ENCODE data around the gene CCDC134.
"Not testable (repeated sequence)": the region's sequence is repeated elsewhere in the genome, so short reads cannot be mapped to it uniquely, and the experiment has no call there.

Gene CCDC134

DNA sequence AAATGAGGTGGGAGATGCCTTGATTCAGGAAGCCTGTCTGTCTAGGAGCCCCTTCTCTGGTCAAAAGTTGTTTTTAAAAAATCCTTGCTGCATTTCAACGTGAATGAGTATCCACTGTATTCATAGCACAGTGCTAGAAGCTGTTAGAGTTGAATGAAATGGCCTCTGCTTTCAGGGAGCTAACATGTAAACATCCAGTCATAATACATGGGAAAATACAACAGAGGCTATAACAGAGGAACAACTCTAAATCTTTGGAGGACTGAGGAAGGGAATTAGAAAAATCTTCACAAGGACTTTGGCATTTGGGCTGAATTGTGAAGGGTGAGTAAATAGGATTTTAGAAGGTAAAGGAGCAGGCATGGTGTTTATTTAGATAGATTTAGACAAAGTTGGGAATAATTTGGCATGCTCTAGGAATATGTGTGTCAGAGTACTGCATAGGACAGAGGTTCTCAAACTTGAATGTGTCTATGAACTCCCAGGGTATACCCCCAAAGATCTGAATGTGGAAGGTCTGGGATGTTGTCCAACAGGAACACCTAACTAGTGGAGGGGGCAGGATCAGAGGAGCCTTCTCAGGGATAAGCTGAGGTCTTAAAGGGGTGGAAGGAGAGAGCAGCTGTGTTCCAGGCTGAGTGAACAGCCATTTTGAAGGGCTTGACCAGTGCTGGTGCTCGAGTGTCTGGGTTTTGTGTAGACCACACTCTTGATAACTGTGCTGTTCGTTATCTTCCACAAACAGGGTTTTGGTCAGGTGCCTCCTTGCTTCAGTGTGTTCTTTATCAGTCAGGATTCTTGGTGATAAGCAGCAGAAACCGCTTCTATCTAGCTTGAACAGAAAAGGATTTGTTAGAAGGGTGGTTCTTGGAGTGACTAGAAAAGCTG, 45.1 kb downstream of the CCDC134 start:
- no peak for DNase-seq

DNA sequence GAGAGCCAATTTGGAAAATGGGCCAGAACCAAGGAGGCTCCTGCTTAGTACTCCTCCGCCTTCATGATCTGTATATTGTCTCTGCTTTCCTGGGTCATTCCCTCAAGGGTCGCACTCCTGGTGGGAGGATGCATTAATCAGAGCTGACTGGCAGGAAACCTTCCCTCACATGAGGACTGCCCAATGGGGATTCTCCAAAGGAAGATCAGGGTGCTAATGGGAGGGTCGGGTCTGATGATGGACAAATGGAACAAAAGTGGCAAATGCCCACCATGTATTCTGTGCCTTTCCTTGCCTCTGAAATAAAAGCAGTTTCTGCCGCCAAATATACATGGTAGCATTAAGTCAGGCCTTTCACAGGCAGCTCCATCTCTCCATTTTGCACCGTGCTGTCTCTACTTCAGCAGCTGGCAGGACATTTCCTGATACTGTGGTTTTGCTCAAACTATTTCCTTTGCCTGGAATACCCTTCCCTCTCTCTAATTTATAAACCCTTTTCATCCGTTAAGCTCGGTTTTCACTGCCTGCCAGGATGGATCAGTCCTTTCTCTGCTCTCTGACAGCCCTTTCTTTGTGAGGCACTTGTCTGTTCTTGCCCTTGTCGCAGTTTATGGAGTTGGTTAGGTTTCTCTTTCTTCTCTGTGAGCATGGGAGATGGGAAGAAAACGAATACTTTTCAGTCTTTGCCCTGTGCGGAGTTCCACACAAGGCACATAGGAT, 45.9 kb downstream of the CCDC134 start:
- no peak for DNase-seq

DNA sequence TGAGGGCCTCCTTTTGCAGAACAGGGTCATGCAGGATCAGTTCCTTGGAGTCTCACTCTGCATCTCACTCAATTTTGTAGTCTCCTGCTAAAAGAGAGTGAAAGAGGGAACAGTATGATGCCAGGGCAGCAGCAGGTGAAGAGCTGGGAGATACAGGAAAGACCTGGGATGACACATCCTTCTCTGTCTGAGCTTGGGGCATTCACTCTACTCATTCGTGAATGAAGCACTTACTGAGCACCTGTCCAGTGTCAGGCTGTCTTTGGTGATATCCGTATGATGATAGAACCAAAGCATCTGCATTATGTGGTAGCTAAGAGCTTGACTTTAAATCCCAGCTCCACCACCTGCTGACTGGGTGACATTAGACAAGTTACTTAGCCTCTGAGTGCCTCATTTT, 46.8 kb downstream of the CCDC134 start:
- DNase-seq, result no peak

DNA sequence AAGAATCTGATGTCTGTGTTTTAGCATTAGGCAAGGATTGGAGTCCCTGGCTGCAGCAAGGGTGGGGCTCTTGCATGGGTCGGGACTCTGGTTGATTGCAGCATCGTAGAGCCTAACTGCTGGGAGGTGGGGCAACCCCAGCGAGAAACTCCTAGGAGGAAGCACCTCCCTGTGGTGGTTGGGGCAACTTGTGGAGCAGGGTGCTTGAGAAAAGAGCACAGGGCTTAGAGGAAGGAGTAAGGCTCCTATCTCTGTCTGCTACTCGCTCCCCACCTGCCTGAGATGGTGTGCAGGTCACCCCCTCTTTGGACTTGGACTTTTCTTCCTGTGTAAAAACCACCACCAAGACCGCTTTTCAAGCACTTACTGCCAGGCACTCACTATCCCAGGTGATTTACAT, 48.0 kb downstream of the CCDC134 start:
- DNase-seq, result no peak

DNA sequence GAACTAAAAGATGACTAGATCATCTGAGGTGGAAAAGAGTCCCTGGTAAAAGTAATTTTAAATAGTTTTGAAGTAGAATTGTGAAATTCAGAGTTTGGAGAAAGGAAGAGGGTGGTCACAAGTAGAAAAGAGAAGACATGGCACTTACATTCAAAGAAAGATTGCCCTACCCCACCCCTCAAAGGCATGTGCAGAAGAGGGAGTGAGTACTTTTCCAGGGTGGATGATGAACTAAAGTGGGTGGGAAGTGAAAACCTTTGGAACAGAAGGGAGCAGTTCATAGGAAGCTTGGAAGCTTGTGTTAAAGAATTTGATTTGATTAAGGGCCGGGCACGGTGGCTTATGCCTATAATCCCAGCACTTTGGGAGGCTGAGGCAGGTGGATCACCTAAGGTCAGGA, 56.0 kb downstream of the CCDC134 start:
- no peak for DNase-seq

DNA sequence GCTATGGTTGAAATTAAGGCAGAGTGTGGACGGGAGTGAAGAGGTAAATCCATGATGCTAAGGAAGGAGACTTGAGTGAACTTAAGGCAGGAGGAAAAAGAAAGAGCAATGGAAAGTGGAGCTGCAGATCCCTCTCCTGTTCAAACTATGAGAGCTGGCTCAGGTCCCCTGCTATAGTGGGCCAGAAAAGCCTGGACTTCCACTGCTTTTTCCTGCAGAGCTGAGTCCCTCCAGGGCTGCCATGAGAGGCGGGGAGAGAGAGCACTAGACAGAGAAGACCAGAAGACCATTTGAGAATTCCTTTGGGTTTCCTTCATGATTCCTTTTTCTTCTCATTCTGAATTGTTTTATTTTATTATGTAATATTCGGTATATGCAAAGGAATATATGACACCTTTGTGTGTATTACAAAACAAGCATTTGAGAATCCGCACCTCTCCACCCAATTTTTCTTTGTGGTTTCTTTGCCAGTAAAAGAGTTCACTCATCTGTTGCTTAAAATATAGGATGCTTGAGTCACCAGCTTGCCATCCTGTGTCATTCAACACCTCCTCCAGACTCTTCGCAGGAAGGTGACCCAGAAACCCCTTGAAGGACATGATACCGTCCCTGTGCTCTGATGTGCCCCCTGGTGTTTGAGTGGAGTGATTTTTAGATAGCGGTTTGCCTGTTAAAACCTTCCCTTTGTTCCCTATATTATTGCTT, 56.8 kb downstream of the CCDC134 start:
- DNase-seq, result no peak

DNA sequence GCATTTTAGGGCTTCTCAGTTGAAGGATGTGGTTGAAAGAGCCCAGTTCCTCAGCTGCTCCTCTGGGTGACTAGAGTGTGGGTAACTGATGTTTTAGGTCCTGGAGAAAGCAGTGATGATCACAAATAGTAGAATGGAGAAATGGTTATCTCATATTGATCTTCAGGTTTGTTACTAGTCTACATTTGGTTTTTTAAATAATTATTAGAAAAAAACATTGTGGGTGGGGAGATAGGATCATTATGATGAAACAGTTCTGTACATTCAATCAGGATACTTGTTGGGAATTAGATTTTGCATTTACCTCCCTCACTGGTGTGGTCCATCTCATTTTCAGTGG, 57.4 kb downstream of the CCDC134 start:
- no peak for DNase-seq

DNA sequence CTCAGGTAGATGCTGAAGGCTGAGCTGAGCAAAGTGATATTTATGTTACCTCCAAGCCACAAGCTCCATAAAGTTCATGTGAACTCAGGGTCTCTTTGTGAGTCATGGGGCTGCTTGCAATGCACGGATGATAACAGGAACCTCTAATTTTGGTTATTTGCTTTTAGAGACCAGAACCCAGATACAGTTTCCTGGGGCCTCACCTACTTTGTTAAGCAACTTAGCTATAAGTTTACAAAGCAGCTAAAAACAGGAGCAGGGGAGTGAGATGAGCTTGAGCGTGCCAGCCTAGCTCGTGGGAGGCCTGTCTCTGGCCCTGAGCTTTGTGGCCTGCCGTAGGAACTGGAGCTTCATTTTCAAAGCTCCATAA, 61.7 kb downstream of the CCDC134 start:
- no peak for DNase-seq

DNA sequence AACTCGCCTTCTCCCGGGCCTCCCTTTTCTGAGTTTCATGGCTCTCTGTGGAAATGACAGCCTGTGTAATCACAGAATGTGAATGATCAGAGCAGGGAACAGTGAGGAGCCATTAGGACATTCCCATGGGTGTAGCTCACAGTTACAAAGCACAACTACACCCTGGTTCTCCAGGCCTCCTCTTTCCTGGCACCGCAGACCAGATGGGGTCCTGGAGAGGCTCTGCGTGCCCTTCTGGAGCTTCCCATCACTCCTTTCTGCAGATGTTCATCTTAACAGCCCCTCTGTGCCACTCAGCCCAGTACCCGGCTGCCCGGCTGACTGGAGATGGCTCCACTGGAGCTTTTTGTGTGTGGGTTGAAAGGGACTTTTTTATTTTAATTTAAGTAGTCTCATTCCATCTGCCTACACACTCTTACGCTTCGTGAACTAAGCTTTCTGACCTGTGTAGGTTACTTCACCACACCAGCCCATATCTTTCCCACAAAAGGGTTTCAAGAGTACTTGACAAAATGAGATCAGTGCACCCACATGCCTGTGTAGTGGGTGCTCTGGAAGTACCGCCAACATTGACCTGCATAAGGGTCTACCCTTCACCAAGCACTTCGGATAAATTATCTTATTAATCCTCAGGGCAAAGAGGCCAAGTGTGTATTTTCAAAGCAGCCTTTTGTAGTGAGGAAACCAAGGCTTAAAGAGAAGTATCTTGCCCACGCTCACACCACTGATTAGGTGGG, 62.2 kb downstream of the CCDC134 start:
- no peak for DNase-seq

DNA sequence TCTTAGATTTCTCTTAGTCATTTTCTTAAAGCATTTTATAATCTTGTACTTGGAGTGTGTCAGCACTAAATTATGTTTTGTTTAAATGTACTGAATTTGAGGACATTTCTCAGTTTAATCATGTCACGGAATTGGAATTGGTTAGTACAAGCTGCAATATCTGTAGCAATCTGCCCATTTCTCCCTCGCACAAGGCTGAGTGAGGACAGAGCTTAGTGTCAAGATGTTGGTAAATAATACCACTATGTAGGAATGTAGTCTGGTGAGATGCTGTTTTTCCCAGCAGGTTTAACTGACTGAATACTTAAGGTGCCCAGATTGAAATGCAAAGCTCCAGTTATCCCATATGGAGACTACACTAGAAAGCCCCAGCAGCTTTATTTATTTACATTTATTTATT, 63.0 kb downstream of the CCDC134 start:
- DNase-seq, result no peak

DNA sequence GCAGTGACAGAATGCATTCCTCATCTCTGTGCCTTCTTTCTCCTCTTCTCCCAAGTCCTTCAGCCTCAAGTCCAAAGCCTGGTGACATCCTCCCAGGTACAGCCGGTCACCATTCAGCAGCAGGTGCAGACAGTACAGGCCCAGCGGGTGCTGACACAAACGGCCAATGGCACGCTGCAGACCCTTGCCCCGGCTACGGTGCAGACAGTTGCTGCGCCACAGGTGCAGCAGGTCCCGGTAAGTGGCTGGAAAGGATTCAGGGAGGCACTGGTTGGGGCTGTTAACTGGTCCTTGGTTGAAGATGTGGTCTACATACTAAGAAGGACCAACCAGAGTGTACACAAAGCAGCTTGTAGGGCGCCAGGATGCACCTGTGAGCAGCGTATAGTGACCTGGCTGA, 68.1 kb downstream of the CCDC134 start:
- no peak for DNase-seq

DNA sequence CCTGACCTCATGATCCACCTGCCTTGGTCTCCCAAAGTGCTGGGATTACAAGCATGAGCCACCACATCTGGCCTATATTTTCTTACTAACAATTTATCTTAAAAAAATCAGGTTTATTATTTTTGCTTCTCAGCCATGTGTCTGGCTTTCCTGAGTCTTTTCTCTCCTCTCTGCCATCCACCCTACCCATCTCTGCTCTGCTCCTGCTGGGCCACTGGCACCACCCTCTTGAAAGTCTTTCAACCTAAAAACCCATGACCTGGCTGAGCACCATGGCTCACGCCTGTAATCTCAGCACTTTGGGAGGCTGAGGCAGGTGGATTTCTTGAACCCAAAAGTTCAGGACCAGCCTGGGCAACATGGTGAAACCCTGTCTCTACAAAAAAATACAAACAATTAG, 69.6 kb downstream of the CCDC134 start:
- DNase-seq, result not testable (repeated sequence)

DNA sequence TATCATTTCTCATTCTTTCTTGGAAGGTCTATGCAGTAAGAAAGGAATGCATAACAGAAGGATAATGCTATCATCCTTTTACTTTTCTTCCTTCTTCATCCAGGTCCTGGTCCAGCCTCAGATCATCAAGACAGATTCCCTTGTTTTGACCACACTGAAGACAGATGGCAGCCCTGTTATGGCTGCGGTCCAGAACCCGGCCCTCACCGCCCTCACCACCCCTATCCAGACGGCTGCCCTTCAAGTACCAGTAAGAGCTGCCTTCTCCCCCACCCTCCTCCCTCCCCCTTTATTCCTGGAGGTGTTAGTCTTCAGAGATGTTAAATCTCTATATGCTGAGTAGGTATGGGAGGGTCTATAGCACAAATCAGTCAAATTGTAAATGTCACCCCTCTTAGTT, 70.3 kb downstream of the CCDC134 start:
- no peak for DNase-seq

DNA sequence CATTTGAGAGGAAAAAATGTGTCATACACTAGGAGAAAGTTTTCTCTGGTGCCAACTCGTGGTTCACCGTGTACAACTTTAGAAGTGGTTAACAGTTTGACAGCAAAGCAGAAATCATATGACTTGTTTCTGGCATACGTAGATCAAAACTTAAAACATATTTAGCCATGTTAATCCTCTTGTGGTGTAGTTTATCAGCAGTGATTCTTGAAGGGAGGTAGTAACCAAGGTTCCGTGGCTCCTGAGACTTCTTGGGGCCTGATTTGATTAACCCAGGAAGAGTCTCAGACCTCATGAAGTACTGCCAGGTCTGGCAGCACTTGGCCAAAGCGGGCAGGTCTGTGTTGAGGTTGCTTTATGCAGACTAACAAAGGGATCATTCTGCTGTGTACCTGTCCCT, 72.9 kb downstream of the CCDC134 start:
- no peak for DNase-seq

DNA sequence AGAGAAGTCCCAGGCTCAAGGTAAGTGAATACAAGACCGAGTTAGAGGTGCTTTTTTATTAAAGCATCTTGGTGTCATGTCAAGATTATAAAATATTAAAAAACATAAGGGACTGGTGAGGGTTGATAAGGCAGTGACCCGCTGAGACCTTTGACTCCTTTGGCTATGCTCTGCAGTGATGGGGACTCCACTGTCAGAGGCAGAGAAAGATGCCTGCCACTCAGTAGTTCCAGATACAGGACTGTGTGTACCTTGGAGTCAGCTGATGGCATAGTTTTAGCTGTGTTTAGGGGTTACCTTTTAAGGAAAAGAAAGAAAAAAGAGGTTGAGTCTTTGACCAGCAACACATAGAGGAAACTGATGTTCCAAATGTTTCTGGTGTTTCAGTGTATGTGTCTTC, 73.6 kb downstream of the CCDC134 start:
- DNase-seq, result no peak

DNA sequence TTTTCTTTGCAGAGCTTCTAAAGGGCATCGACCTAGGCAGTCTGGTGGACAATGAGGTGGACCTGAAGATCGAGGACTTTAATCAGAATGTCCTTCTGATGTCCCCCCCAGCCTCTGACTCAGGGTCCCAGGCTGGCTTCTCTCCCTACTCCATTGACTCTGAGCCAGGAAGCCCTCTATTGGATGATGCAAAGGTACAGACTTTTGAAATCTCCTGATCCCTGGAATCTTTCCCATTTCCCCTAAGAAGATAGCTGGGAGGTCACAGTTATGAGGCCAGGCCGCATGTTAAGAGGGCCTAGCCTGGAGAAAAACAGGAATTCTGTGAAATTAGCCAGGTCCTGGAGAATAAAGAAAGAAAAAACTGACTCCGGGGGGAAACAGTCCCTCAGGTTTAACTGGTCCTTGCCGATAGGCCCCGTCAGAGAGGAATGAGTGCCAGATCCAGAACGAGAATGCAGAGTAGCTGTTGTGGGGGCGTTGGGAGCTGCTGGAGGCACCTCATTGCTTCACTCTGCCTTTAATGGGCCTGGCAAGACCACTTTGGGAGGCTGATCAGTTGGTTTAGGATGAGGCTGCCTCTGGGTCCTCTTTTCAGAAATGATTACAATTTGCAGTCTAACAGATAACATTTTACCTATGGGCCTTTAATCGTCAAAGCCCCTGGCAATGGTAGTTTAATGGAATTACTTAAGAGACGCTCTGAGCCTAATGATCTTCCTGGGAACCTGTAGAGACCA, 75.2 kb downstream of the CCDC134 start:
- DNase-seq, result no peak

All from GOT3 (cell line).